Lower leg skin (tissue), 3 donors: Measurements from ENCODE around the gene CNNM4.

Experiments used
- POLR2A ChIP-seq, 2 donors: fragments of 450-650 bp; IDR thresholded peaks; one replicate each; pipeline ENCODE4 v1.6.1; 2016 to 2017; ENCODE audit warnings: antibody characterized with exemption in 2 of 2, mild to moderate bottlenecking in 1 of 2, moderate library complexity in 1 of 2
- TF ChIP-seq, protein P1 (sequence below), 3 donors: fragments of 450-650 bp; IDR thresholded peaks; one replicate each; pipeline ENCODE4 v1.5.1; 2016; ENCODE audit warnings: antibody characterized with exemption in 3 of 3, mild to moderate bottlenecking in 3 of 3, moderate library complexity in 2 of 3

GRCh38 chr2:96823198-96823597 is 62.5 kb downstream of the CNNM4 start:
- TF ChIP-seq POLR2A (IDR thresholded peaks at IDR 0.05), result no peak
- TF ChIP-seq, protein P1, sequence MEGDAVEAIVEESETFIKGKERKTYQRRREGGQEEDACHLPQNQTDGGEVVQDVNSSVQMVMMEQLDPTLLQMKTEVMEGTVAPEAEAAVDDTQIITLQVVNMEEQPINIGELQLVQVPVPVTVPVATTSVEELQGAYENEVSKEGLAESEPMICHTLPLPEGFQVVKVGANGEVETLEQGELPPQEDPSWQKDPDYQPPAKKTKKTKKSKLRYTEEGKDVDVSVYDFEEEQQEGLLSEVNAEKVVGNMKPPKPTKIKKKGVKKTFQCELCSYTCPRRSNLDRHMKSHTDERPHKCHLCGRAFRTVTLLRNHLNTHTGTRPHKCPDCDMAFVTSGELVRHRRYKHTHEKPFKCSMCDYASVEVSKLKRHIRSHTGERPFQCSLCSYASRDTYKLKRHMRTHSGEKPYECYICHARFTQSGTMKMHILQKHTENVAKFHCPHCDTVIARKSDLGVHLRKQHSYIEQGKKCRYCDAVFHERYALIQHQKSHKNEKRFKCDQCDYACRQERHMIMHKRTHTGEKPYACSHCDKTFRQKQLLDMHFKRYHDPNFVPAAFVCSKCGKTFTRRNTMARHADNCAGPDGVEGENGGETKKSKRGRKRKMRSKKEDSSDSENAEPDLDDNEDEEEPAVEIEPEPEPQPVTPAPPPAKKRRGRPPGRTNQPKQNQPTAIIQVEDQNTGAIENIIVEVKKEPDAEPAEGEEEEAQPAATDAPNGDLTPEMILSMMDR (IDR thresholded peaks at IDR 0.05), result no peak
